ENCODE results near the gene DHX34.
"Not testable (repeated sequence)": the region's sequence is repeated elsewhere in the genome, so short reads cannot be mapped to it uniquely, and the experiment has no call there.

Gene DHX34

DNA sequence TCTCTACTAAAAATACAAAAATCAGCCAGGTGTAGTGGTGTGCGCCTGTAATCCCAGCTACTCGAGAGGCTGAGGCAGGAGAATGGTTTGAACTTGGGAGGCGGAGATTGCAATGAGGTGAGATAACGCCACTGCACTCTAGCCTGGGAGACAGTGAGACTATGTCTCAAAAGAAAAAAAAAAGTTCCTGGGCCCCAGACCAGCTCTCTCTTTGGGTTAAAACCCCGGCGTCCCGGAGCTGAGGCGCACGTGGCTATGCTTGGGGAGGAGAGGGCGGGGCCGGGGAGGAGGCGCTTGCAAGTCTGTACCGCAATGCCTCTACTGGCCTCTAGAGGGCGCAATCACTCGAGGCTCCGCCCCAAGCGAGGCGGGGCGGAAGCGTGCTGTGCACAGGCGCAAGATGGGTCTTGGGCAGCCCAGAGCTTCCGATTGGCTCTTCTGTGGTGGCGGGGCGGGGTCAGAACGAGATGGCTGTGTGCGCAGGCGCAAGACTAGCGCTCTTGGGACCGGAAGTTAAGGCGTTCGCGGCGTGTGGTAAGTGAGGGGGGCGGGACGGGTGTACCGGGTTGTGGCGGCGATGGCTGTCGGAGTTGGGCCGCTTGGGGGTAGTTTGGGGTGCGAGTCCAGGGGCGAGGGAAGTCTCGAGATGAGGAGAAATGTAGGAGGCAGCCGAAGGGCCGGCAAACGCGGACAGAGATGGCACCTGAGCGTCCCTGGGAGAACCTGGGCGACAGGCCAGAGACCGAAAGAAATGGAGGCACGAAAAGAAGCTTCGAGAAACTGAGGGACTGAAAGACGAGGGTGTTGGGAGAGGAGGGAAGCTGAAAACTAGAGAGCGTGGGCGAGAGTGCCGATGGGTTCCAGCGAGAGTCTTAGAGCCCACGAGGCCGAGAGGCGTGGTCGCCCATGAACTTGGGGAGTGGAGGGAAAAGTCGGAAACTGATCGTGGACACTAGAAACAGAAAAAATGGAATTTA is at the start of gene DHX34:
Gene DHX34 (plus strand): TSS at position 497 of the 977 bp plus-strand sequence. CDS start 3,716 bp downstream, outside the sequence.
- Mint-ChIP-seq H3K36me3 (ENCODE audit: low read depth) (peaks cover 13% of the 10 kb centered on the region), H3K27ac (peak within 1 kb of the TSS; percentile 94), H3K4me1 (ENCODE audit: low read depth) (peaks cover 26% of the 10 kb centered on the region), H3K4me3 (peak within 1 kb of the TSS; percentile 98), H3K27me3 (ENCODE audit: low read depth) (peaks cover 2% of the 10 kb centered on the region), H3K9me3 (no peaks in the 10 kb centered on the region)
- DNase-seq (ENCODE audit: low spot score), result peak; percentile 100

- DNase-seq (ENCODE audit: low spot score); H3K9me3 Mint-ChIP-seq; H3K4me3 Mint-ChIP-seq; H3K36me3 Mint-ChIP-seq (ENCODE audit: low read depth); H3K27ac Mint-ChIP-seq; H3K27me3 Mint-ChIP-seq (ENCODE audit: low read depth): not testable (repeated sequence)
- H3K4me1 Mint-ChIP-seq (ENCODE audit: low read depth), result peaks cover 13% of the 10 kb centered on the region
These were observed 48.2 kb upstream of the DHX34 start for GRCh38 chr19:47300867-47301266.

DNA sequence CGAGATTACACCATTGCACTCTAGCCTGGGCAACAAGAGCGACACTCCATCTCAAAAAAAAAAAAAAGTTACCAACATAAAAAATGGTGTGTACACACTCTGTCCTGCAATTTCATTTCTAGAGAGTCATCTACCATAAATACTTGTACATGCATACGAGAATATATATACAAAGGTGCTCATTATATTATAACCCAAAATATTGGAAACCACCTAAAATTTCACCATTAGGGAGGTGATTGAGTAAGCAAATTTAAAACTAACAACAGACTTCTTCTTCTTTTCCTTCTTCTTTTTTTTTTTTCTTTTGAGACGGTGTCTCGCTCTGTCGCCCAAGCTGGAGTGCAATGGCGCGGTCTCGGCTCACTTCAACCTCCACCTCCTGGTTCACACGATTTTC is 46.9 kb upstream of the DHX34 start:
- no peak for DNase-seq (ENCODE audit: low spot score)
- Mint-ChIP-seq H3K27ac (no peak overlapping the region), H3K36me3 (ENCODE audit: low read depth) (no peaks in the 10 kb centered on the region), H3K4me3 (no peak overlapping the region), H3K27me3 (ENCODE audit: low read depth) (peaks cover 9% of the 10 kb centered on the region), H3K9me3 (no peaks in the 10 kb centered on the region), H3K4me1 (ENCODE audit: low read depth) (peaks cover 9% of the 10 kb centered on the region)

DNA sequence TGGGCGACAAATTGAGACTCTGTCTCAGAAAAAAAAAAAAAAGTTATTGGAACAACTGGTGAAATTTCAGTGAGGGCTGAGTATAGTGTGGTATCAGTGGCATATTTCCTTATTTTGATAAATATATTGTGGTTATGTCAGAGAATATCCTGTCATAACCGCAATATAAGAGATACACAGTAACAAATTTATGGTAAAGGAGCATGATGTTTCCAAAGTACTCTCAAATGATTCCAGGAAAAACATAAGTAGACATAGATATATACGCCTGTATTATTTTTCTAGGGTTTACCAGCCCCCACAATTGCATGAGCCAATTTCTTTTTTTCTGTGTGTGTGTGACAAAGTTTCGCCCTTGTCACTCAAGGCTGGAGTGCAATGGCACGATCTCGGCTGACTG is 45.1 kb upstream of the DHX34 start:
- DNase-seq (ENCODE audit: low spot score), result no peak
- no peak overlapping the region for H3K27ac Mint-ChIP-seq
- no peaks in the 10 kb centered on the region for H3K36me3 Mint-ChIP-seq (ENCODE audit: low read depth)
- peaks cover 9% of the 10 kb centered on the region for H3K4me1 Mint-ChIP-seq (ENCODE audit: low read depth)
- no peak overlapping the region for H3K4me3 Mint-ChIP-seq
- no peaks in the 10 kb centered on the region for H3K9me3 Mint-ChIP-seq
- peaks cover 9% of the 10 kb centered on the region for H3K27me3 Mint-ChIP-seq (ENCODE audit: low read depth)

GRCh38 chr19:47305309-47305751 is 43.8 kb upstream of the DHX34 start:
- H3K4me1 Mint-ChIP-seq (ENCODE audit: low read depth), result peaks cover 9% of the 10 kb centered on the region
- H3K27ac Mint-ChIP-seq, result no peak overlapping the region
- no peak overlapping the region for H3K4me3 Mint-ChIP-seq
- DNase-seq (ENCODE audit: low spot score), result peak; percentile 25
- H3K9me3 Mint-ChIP-seq, result no peaks in the 10 kb centered on the region
- no peaks in the 10 kb centered on the region for H3K36me3 Mint-ChIP-seq (ENCODE audit: low read depth)
- H3K27me3 Mint-ChIP-seq (ENCODE audit: low read depth), result peaks cover 9% of the 10 kb centered on the region

GRCh38 chr19:47306303-47306702 is 42.8 kb upstream of the DHX34 start:
- Mint-ChIP-seq H3K4me1 (ENCODE audit: low read depth) (peaks cover 6% of the 10 kb centered on the region), H3K36me3 (ENCODE audit: low read depth) (no peaks in the 10 kb centered on the region), H3K27me3 (ENCODE audit: low read depth) (peaks cover 11% of the 10 kb centered on the region), H3K9me3 (no peaks in the 10 kb centered on the region), H3K27ac (no peak overlapping the region), H3K4me3 (no peak overlapping the region)
- no peak for DNase-seq (ENCODE audit: low spot score)

DNA sequence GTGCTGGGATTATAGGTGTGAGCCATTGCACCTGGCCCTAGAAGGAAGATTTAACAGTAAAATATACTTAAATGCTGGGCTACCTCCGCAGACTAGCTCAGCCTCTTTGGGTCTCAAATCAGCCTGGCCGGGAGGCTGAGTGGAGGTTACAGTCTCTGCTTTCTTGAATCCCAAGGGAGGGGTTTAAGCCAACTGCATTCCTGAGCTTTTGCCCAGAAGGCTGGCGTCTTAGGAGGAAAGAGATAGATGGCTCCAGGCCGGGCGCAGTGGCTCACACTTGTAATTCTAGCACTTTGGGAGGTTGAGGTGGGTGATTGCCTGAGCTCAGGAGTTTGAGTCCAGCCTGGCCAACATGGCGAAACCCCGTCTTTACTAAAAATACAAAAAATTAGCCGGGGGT is 40.1 kb upstream of the DHX34 start:
- no peak for DNase-seq (ENCODE audit: low spot score)
- Mint-ChIP-seq H3K4me3 (no peak overlapping the region), H3K27me3 (ENCODE audit: low read depth) (peaks cover 14% of the 10 kb centered on the region), H3K9me3 (no peaks in the 10 kb centered on the region), H3K27ac (no peak overlapping the region), H3K36me3 (ENCODE audit: low read depth) (no peaks in the 10 kb centered on the region), H3K4me1 (ENCODE audit: low read depth) (peaks cover 6% of the 10 kb centered on the region)

GRCh38 chr19:47309608-47310007 is 39.5 kb upstream of the DHX34 start, which contains the start of gene C5AR1:
TSS of gene C5AR1 (plus strand) at chr19:47309861. CDS start at chr19:47309896, 35 bp downstream.
- peaks cover 14% of the 10 kb centered on the region for H3K27me3 Mint-ChIP-seq (ENCODE audit: low read depth)
- H3K36me3 Mint-ChIP-seq (ENCODE audit: low read depth), result no peaks in the 10 kb centered on the region
- H3K4me3 Mint-ChIP-seq, result no peak within 1 kb of the TSS
- H3K9me3 Mint-ChIP-seq, result no peaks in the 10 kb centered on the region
- peaks cover 6% of the 10 kb centered on the region for H3K4me1 Mint-ChIP-seq (ENCODE audit: low read depth)
- H3K27ac Mint-ChIP-seq, result no peak within 1 kb of the TSS
- no peak for DNase-seq (ENCODE audit: low spot score)

DNA sequence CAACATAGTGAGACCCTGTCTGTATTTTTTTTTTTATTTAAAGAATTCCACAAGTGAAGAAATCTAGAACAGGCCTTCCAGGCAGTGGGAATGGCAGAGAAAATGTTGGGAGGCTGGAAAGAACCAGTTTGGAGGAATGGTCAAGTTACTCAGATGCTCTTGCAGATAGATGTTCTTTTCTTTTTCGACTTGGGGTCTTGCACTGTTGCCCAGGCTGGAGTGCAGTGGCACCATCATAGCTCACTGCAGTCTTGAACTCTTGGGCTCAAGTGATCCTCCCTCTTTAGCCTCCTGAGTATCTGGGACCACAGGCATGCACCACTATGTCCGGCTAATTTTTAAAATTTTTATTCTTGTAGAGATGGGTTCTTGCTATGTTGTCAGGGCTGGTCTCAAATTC is 38.8 kb upstream of the DHX34 start:
- DNase-seq (ENCODE audit: low spot score), result no peak
- no peak overlapping the region for H3K4me3 Mint-ChIP-seq
- H3K27ac Mint-ChIP-seq, result no peak overlapping the region
- H3K27me3 Mint-ChIP-seq (ENCODE audit: low read depth), result peaks cover 12% of the 10 kb centered on the region
- peaks cover 2% of the 10 kb centered on the region for H3K4me1 Mint-ChIP-seq (ENCODE audit: low read depth)
- no peaks in the 10 kb centered on the region for H3K36me3 Mint-ChIP-seq (ENCODE audit: low read depth)
- H3K9me3 Mint-ChIP-seq, result no peaks in the 10 kb centered on the region

DNA sequence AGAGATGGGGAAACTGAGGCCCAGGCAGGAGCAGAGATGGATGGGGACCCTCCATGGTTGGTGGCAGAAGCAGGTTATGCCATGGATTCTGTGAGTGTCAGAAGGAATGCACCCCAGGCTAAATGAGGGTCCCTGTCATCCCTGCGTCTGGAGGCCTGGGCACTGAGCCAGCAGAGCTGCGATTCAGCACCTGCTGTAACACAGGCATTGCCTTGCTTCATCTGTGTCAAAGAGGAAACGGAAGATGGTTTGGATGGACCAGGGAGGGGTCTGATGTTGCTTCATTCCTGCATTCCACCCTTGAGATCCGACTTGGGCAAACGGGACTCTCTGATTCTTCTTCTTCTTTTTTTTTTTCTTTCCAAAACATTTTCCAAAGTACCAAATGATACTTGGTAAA is 38.3 kb upstream of the DHX34 start:
- Mint-ChIP-seq H3K36me3 (ENCODE audit: low read depth) (no peaks in the 10 kb centered on the region), H3K4me1 (ENCODE audit: low read depth) (no peaks in the 10 kb centered on the region), H3K27ac (no peak overlapping the region), H3K27me3 (ENCODE audit: low read depth) (peaks cover 10% of the 10 kb centered on the region), H3K4me3 (no peak overlapping the region), H3K9me3 (no peaks in the 10 kb centered on the region)
- DNase-seq (ENCODE audit: low spot score), result no peak

- DNase-seq (ENCODE audit: low spot score), result no peak
- no peaks in the 10 kb centered on the region for H3K36me3 Mint-ChIP-seq (ENCODE audit: low read depth)
- no peaks in the 10 kb centered on the region for H3K9me3 Mint-ChIP-seq
- H3K4me3 Mint-ChIP-seq, result no peak overlapping the region
- H3K27ac Mint-ChIP-seq, result no peak overlapping the region
- no peaks in the 10 kb centered on the region for H3K4me1 Mint-ChIP-seq (ENCODE audit: low read depth)
- H3K27me3 Mint-ChIP-seq (ENCODE audit: low read depth), result peaks cover 5% of the 10 kb centered on the region
These were observed 36.6 kb upstream of the DHX34 start for GRCh38 chr19:47312366-47313006.

- no peak overlapping the region for H3K4me3 Mint-ChIP-seq
- no peaks in the 10 kb centered on the region for H3K4me1 Mint-ChIP-seq (ENCODE audit: low read depth)
- H3K36me3 Mint-ChIP-seq (ENCODE audit: low read depth), result no peaks in the 10 kb centered on the region
- DNase-seq (ENCODE audit: low spot score), result no peak
- H3K9me3 Mint-ChIP-seq, result no peaks in the 10 kb centered on the region
- peaks cover 5% of the 10 kb centered on the region for H3K27me3 Mint-ChIP-seq (ENCODE audit: low read depth)
- H3K27ac Mint-ChIP-seq, result no peak overlapping the region
These were observed 35.3 kb upstream of the DHX34 start for GRCh38 chr19:47313754-47314295.

DNA sequence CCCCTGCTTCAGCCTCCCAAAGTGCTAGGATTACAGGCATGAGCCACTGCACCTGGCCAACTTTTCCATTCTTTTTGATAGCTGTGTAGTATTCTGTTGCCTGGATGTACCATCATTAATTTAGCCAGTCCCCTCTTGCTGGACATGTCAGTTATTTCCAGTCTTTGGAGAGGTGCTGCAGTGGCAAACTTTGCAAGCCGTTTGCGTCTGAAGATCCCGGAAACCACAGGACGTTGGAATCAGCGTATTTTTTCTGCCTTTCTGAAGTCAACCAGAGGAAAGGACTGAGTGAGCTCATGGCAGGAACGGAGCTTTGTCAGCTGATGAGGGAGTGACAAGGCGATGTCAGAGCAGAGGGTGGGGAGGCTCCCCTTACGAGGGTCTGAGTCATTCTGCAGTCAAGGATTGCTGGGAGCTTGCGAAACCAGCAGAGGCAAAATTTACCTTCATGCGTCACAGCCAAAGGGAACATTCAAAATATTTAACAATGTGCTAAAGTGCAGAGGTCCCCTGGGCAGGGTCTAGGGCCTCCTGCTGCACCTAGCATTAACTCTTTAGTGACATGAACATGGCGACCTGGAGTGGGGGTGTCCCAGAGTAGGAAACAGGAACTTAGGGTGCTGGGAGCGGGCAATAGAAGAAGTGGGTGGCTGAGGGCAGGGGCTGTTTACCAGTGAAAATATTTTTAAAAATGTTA is 33.8 kb upstream of the DHX34 start:
- Mint-ChIP-seq H3K36me3 (ENCODE audit: low read depth) (no peaks in the 10 kb centered on the region), H3K9me3 (no peaks in the 10 kb centered on the region), H3K27ac (no peak overlapping the region), H3K4me3 (no peak overlapping the region), H3K4me1 (ENCODE audit: low read depth) (no peaks in the 10 kb centered on the region), H3K27me3 (ENCODE audit: low read depth) (peaks cover 5% of the 10 kb centered on the region)
- DNase-seq (ENCODE audit: low spot score), result no peak

Data from T-helper 2 cell treated with Interferon-gamma antibody and Interleukin-4, amounts not matched to agents 5 μg/mL and 100 μg/mL, for 36 hours (primary cell).